Neural crest cell (in vitro differentiated cells): ENCODE measurements around the gene ANKS1A. TPM values are rescaled to one million over a fixed set of nuclear protein-coding genes. Genes with fewer than 3 reads are reported as not detected.
A peak's percentile ranks its signal among the peaks of the same experiment; 100 is the strongest.

ENCODE experiments used
- DNase-seq: peaks from one replicate; pipeline ENCODE4 v3.0.0; 2021; ENCODE audit warnings: low read depth, mixed read lengths, low spot score
- H3K27ac Mint-ChIP-seq: one replicate; pipeline ENCODE4 v1.8.0; 2021; ENCODE audit warnings: mild to moderate bottlenecking, mixed read lengths; ENCODE audit not compliant: unreplicated experiment
- H3K27me3 Mint-ChIP-seq: 2 replicates; pipeline ENCODE4 v1.8.0; 2021; ENCODE audit warnings: low read depth, mild to moderate bottlenecking, mixed read lengths
- H3K36me3 Mint-ChIP-seq: 2 replicates; pipeline ENCODE4 v1.8.0; 2021; ENCODE audit warnings: low read depth, mild to moderate bottlenecking, mixed read lengths
- H3K4me1 Mint-ChIP-seq: 2 replicates; pipeline ENCODE4 v1.8.0; 2021; ENCODE audit warnings: mixed read lengths
- H3K4me3 Mint-ChIP-seq: one replicate; pipeline ENCODE4 v1.8.0; 2021; ENCODE audit warnings: mild to moderate bottlenecking, mixed read lengths
- H3K9me3 Mint-ChIP-seq: 2 replicates; pipeline ENCODE4 v1.8.0; 2021; ENCODE audit warnings: mixed read lengths
- total RNA-seq: library from RNA; stranded (reverse); gene quantifications from 2 replicates; pipeline ENCODE4 v1.2.1, GENCODE V29; 2021
- TF ChIP-seq, protein P1 (sequence below): fragments of 200-600 bp; sonication (generic); conservative IDR thresholded peaks from 2 replicates; pipeline ENCODE4 v1.5.0; 2021; ENCODE audit warnings: antibody characterized with exemption, mild to moderate bottlenecking

Gene ANKS1A
- total RNA-seq, 1 donor from 2014 or later = 33.2 TPM

DNA sequence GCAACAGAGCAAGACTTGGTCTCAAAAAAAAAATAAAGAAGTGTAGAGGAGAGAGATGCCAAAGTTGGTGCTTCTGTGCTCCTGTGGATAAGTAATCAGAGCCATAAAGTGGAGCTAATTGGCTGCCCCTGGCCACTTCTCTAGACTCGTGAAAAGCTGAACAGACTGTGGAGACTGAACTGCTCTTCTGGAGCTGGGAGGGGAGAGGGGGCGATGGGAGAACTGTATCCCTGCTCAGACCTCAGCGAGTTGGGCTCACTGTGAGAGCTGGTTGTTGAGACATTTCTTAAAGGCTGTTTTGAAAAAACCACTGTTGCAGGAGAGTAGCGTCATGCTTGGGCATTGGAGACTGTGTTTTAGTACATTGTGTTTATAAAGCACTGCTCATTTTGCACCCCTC is 126.4 kb downstream of the ANKS1A start:
- Mint-ChIP-seq H3K27ac (no peak overlapping the region), H3K9me3 (no peaks in the 10 kb centered on the region), H3K4me1 (peaks cover 27% of the 10 kb centered on the region), H3K36me3 (no peaks in the 10 kb centered on the region), H3K27me3 (no peaks in the 10 kb centered on the region), H3K4me3 (no peak overlapping the region)
- TF ChIP-seq, protein P1, sequence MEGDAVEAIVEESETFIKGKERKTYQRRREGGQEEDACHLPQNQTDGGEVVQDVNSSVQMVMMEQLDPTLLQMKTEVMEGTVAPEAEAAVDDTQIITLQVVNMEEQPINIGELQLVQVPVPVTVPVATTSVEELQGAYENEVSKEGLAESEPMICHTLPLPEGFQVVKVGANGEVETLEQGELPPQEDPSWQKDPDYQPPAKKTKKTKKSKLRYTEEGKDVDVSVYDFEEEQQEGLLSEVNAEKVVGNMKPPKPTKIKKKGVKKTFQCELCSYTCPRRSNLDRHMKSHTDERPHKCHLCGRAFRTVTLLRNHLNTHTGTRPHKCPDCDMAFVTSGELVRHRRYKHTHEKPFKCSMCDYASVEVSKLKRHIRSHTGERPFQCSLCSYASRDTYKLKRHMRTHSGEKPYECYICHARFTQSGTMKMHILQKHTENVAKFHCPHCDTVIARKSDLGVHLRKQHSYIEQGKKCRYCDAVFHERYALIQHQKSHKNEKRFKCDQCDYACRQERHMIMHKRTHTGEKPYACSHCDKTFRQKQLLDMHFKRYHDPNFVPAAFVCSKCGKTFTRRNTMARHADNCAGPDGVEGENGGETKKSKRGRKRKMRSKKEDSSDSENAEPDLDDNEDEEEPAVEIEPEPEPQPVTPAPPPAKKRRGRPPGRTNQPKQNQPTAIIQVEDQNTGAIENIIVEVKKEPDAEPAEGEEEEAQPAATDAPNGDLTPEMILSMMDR = no peak
- no peak for DNase-seq

- TF ChIP-seq, protein P1 = no peak
- Mint-ChIP-seq H3K27me3 (no peaks in the 10 kb centered on the region), H3K36me3 (no peaks in the 10 kb centered on the region), H3K4me3 (no peak overlapping the region), H3K9me3 (no peaks in the 10 kb centered on the region), H3K27ac (no peak overlapping the region), H3K4me1 (peaks cover 27% of the 10 kb centered on the region)
- no peak for DNase-seq
Observed at GRCh38 chr6:35015996-35016395, 126.9 kb downstream of the ANKS1A start.

DNA sequence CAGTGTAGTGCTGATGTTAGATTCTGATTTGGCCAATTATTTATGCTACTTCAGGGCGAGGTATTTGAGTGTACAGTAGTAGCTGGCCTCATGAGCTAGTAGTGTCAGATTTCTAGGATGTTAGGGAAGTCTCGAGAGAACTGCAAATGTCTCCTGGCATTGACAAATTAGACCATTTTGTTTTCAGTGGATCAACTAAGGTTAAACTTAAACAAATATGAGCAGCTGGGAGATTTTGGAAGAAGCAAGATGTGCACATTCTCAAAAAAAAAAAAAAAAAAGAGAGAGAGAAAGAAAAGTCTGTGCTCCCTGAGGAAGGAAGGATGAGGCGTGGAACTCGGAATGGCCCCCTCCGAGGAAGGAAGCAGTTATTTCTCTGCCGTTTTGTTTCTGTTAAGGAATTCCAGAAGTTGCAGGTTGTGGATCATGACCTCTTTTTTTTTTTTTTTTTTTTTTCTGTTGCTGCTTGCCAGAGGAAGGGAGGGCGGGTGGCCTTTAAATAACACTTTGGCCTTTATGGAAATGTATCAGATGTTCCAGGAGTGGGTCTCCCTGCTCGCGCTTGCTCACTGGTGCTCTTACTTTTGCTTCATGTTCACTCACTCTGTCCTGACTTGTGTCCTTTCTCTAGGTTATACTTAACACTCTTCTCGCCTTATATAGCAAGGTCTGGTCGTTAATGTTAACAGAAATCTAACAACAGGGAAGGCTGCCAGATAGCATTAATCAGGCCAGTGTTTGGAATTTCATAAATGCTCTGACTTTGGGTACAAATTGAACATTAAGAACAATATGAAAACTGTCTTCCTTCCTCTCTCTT is 127.7 kb downstream of the ANKS1A start:
- Mint-ChIP-seq H3K36me3 (no peaks in the 10 kb centered on the region), H3K4me3 (no peak overlapping the region)
- DNase-seq = no peak

DNA sequence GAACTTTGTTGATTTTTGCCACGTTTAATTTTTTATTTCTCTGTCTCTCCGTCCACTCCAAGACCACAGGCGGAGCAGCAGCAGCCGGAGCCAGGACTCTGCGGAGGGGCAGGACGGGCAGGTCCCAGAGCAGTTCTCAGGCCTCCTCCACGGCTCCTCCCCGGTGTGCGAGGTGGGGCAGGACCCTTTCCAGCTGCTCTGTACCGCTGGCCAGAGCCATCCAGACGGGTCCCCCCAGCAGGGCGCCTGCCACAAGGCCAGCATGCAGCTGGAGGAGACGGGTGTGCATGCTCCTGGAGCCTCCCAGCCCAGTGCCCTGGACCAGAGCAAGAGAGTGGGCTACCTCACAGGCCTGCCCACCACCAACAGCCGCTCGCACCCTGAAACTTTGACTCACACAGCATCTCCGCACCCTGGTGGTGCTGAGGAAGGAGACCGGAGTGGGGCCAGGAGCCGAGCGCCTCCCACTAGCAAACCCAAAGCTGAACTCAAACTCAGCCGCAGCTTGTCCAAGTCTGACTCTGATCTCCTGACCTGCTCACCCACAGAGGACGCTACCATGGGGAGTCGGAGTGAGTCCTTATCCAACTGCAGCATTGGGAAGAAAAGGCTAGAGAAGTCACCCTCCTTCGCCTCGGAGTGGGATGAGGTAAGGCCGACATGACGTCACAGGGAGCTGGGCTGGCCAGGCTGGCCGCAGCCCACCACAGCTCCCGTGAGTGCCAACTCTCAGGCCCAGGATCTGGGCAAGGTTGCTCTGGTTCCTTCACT is 128.5 kb downstream of the ANKS1A start:
- TF ChIP-seq, protein P1 = no peak
- no peaks in the 10 kb centered on the region for H3K36me3 Mint-ChIP-seq
- no peaks in the 10 kb centered on the region for H3K9me3 Mint-ChIP-seq
- no peaks in the 10 kb centered on the region for H3K27me3 Mint-ChIP-seq
- no peak for DNase-seq
- H3K4me3 Mint-ChIP-seq = no peak overlapping the region
- H3K27ac Mint-ChIP-seq = no peak overlapping the region
- H3K4me1 Mint-ChIP-seq = peaks cover 31% of the 10 kb centered on the region

More for the DNA sequence above, 127.7 kb downstream of the ANKS1A start:
- no peaks in the 10 kb centered on the region for H3K9me3 Mint-ChIP-seq
- TF ChIP-seq, protein P1 = no peak
- H3K27me3 Mint-ChIP-seq = no peaks in the 10 kb centered on the region
- peak overlapping the region; percentile 76 for H3K27ac Mint-ChIP-seq
- H3K4me1 Mint-ChIP-seq = peaks cover 27% of the 10 kb centered on the region

DNA sequence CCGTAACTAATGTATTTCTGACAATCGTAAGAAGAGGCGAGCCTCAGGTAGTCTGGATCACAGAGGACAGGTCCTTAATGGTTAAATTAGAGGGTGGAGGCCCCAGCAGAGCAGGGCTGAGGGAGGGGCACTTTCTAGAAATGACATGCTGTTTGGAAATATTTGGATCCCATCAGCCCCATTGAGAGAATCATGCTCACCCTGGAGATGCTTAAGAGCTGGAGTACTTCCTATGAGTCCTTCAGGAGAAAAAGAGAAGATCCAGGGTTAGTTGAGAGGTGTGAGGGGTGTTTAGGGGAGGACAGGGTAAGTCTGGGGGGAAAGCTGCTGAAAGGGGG is 129.1 kb downstream of the ANKS1A start:
- Mint-ChIP-seq H3K36me3 (no peaks in the 10 kb centered on the region), H3K27ac (no peak overlapping the region), H3K4me1 (peaks cover 36% of the 10 kb centered on the region), H3K27me3 (no peaks in the 10 kb centered on the region), H3K4me3 (no peak overlapping the region), H3K9me3 (no peaks in the 10 kb centered on the region)
- TF ChIP-seq, protein P1 = no peak
- no peak for DNase-seq
